Activated CD8-positive, alpha-beta T cell treated with anti-CD3 and anti-CD28 coated beads for 36 hours (primary cell): Measurements from ENCODE around the gene ZNF439. TPM values are rescaled to one million over a fixed set of nuclear protein-coding genes. Genes with fewer than 3 reads are reported as not detected.
A peak's percentile ranks its signal among the peaks of the same experiment; 100 is the strongest.
"Not testable (repeated sequence)": the region's sequence is repeated elsewhere in the genome, so short reads cannot be mapped to it uniquely, and the experiment has no call there.

Experiments
- ATAC-seq: fragments of 200-7000 bp; cut with Tn5 transposase; one replicate; pipeline ENCODE4 v1.10.0; 2021; ENCODE audit warnings: mild to moderate bottlenecking, moderate library complexity
- CTCF ChIA-PET: fragments of 350-600 bp; sonication (Branson Sonifier 250); formaldehyde crosslinking; loops from one replicate; lab custom pipeline; 2021; ENCODE audit warnings: antibody characterized with exemption; lab: Charles Lee
- POLR2A ChIA-PET: fragments of 350-600 bp; sonication (Branson Sonifier 250); formaldehyde crosslinking; loops from one replicate; lab custom pipeline; 2021; ENCODE audit warnings: antibody characterized with exemption; lab: Charles Lee
- DNase-seq: peaks from one replicate; pipeline ENCODE4 v3.0.0-alpha.2; 2020
- H3K27ac Mint-ChIP-seq: one replicate; pipeline ENCODE4 v1.8.0; 2021; ENCODE audit warnings: mild to moderate bottlenecking, mixed read lengths
- H3K27me3 Mint-ChIP-seq: one replicate; pipeline ENCODE4 v1.8.0; 2021; ENCODE audit warnings: mixed read lengths
- H3K36me3 Mint-ChIP-seq: one replicate; pipeline ENCODE4 v1.8.0; 2021; ENCODE audit warnings: low read depth, mixed read lengths
- H3K4me1 Mint-ChIP-seq: one replicate; pipeline ENCODE4 v1.8.0; 2021; ENCODE audit warnings: low read depth, mixed read lengths
- H3K4me3 Mint-ChIP-seq: one replicate; pipeline ENCODE4 v1.8.0; 2021; ENCODE audit warnings: mild to moderate bottlenecking, moderate library complexity, mixed read lengths
- H3K9me3 Mint-ChIP-seq: one replicate; pipeline ENCODE4 v1.8.0; 2021; ENCODE audit warnings: mixed read lengths
- CTCF ChIP-seq: fragments of 200-600 bp; IDR thresholded peaks from one replicate; pipeline ENCODE4 v1.8.0; 2022; ENCODE audit warnings: antibody characterized with exemption, mild to moderate bottlenecking
- intact Hi-C: fragments of 100-400 bp; cut with micrococcal nuclease; formaldehyde crosslinking; loops from one replicate; pipeline ENCODE4 v1.10.0; 2022
- total RNA-seq, 2 experiments: library from RNA; stranded (reverse); gene quantifications; one replicate each; pipeline ENCODE4 v1.2.3, GENCODE V29; 2021

The ZNF439 gene
- total RNA-seq, 2 experiments from 2014 or later = 8.7 to 9.6 TPM

DNA sequence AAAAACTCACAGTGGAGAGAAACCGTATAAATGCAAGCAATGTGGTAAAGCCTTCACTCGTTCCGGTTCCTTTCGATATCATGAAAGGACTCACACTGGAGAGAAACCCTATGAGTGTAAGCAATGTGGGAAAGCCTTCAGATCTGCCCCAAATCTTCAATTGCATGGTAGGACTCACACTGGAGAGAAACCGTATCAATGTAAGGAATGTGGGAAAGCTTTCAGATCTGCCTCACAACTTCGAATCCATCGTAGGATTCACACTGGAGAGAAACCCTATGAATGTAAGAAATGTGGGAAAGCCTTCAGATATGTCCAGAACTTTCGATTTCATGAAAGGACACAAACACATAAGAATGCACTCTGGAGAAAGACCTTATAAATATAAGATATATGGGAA lies 19.7 kb downstream of the ZNF439 start:
- ChIA-PET POLR2A (no interaction called here), CTCF (no interaction called here)
- Mint-ChIP-seq H3K27ac (no peak overlapping the region), H3K27me3 (no peaks in the 10 kb centered on the region), H3K4me1 (no peaks in the 10 kb centered on the region), H3K9me3 (peaks cover 63% of the 10 kb centered on the region), H3K4me3 (no peak overlapping the region), H3K36me3 (peaks cover 69% of the 10 kb centered on the region)
- no peak for DNase-seq
- TF ChIP-seq CTCF = no peak
- no peak for ATAC-seq
- intact Hi-C loops = no loop called here

- intact Hi-C loops = no loop called here
- Mint-ChIP-seq H3K27ac (no peak overlapping the region), H3K36me3 (peaks cover 25% of the 10 kb centered on the region), H3K9me3 (peaks cover 35% of the 10 kb centered on the region), H3K4me3 (no peak overlapping the region), H3K27me3 (no peaks in the 10 kb centered on the region), H3K4me1 (peaks cover 3% of the 10 kb centered on the region)
- POLR2A ChIA-PET = no interaction called here
- TF ChIP-seq CTCF = no peak
- DNase-seq (no peak), ATAC-seq (no peak)
- CTCF ChIA-PET = interaction anchor here (0.9 to 2.0 kb wide), 3 partner anchors 12 to 75 kb away, joined by 3 to 7 read pairs (median 6); partner anchors contain the start of gene ZNF491
These were observed 24.1 kb downstream of the ZNF439 start for GRCh38 chr19:11872624-11873023.

DNA sequence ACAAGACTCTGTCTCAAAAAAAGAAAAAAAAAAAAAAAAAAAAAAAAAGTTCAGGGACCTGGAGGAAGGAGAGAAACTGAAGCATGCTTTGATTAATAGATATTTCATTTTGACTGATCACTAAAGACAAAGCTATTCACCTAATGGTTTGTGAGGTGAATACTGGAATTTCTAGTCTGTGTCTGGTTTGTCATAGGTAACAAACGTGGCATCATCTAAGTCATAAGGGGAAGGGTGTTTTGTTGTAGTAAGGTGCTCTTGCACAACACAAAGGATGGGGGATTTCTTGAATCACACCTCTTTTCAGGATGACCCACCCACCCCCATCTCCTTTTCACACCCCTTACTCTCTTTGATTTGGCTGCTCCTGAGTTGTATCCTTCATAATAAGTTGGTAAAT lies 25.2 kb downstream of the ZNF439 start:
- ChIA-PET CTCF (interaction anchor here (1.1 to 2.0 kb wide), 2 partner anchors 11 to 76 kb away, joined by 6 to 7 read pairs; partner anchors contain the start of gene ZNF491), POLR2A (no interaction called here)
- H3K4me3 Mint-ChIP-seq = no peak overlapping the region
- H3K9me3 Mint-ChIP-seq = peaks cover 24% of the 10 kb centered on the region
- peaks cover 14% of the 10 kb centered on the region for H3K36me3 Mint-ChIP-seq
- TF ChIP-seq CTCF = no peak
- peaks cover 3% of the 10 kb centered on the region for H3K4me1 Mint-ChIP-seq
- no peak for DNase-seq
- no peaks in the 10 kb centered on the region for H3K27me3 Mint-ChIP-seq
- no peak overlapping the region for H3K27ac Mint-ChIP-seq
- intact Hi-C loops = no loop called here
- ATAC-seq = no peak

- POLR2A ChIA-PET, H3K9me3 Mint-ChIP-seq, H3K36me3 Mint-ChIP-seq, H3K4me1 Mint-ChIP-seq, H3K27me3 Mint-ChIP-seq, H3K27ac Mint-ChIP-seq, H3K4me3 Mint-ChIP-seq: not testable (repeated sequence)
- ATAC-seq (peak; percentile 74), DNase-seq (peak; percentile 68)
- CTCF ChIA-PET = interaction anchor here (0.6 to 7.7 kb wide), 20 partner anchors 10 to 685 kb away, joined by 3 to 69 read pairs (median 4); partner anchors contain the start of genes ZNF20, ZNF491 and ZNF763
- TF ChIP-seq CTCF = peak; percentile 62
- intact Hi-C loops = loop anchor here (2.0 kb wide), 1 partner anchor 261 kb away; the partner anchor contains the start of gene ZNF20
These were observed 31.3 kb downstream of the ZNF439 start for GRCh38 chr19:11879687-11880266.

DNA sequence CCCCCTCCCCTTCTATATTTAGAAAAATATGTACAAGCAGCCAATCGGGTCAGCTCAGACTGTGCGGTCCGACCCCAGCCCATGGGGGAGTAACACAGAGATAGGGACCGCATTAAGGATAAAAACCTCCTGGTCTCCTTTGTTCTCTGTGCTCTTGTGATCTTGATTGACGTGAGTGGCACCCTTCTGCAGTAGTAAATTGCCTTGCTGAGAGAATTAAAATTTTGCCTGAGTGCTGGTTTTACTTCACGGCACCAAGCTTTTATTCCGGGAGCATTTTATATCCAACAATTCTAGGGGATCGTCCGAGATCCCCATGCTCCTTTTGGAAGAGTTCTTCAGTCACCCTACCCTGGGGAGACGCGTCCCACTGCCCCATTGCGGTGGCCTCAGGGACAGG lies 32.1 kb downstream of the ZNF439 start:
- Mint-ChIP-seq H3K36me3 (no peaks in the 10 kb centered on the region), H3K27me3 (peaks cover 1% of the 10 kb centered on the region), H3K4me3 (no peak overlapping the region), H3K4me1 (peaks cover 3% of the 10 kb centered on the region), H3K9me3 (no peaks in the 10 kb centered on the region), H3K27ac (no peak overlapping the region)
- ChIA-PET CTCF (interaction anchor here (0.6 to 7.7 kb wide), 12 partner anchors 11 to 281 kb away, joined by 3 to 69 read pairs (median 4); partner anchors contain the start of gene ZNF491), POLR2A (interaction anchor here (1.6 kb wide), 1 partner anchor 12 kb away, joined by 3 read pairs; no protein-coding TSS in a partner anchor)
- DNase-seq (no peak), ATAC-seq (no peak)
- intact Hi-C loops = loop anchor here (2.0 kb wide), 1 partner anchor 260 kb away; the partner anchor contains the start of gene ZNF20
- no peak for TF ChIP-seq CTCF
